ENCODE data around the gene NPAS3. TPM values are rescaled to one million over a fixed set of nuclear protein-coding genes. Genes with fewer than 3 reads are reported as not detected.

NPAS3 gene
- total and polyA plus RNA-seq, 2 of the 8 experiments (the other 6 are each of a cell fraction or from before 2014, with no cell fraction given) = 0.11 to 0.60 TPM

GRCh38 chr14:33120966-33121365, 182.3 kb downstream of the NPAS3 start (continued):
- TF ChIP-seq TEAD4 (IDR thresholded peaks at IDR 0.05; ENCODE audit: low read depth, low read length) (no peak), KDM4A (IDR thresholded peaks at IDR 0.05; ENCODE audit: low read depth, low read length, severe bottlenecking) (no peak), NANOG (IDR thresholded peaks at IDR 0.05; ENCODE audit: insufficient read depth, low read depth, low read length, poor library complexity, severe bottlenecking) (no peak)

Measured in H1 (cell line).